Measurements from ENCODE around the gene VIL1. TPM values are rescaled to one million over a fixed set of nuclear protein-coding genes. Genes with fewer than 3 reads are reported as not detected.

The VIL1 gene
- total and polyA plus RNA-seq, 2 of the 4 experiments (the other 2 are of a cell fraction): not detected

- Histone ChIP-seq H3K4me1 (ENCODE audit: control insufficient read depth, insufficient read depth, low read length) (peaks cover 3% of the 10 kb centered on the region), H2BK20ac (ENCODE audit: low read depth, low read length) (no peak overlapping the region), H3K9me1 (ENCODE audit: insufficient read depth, low read length) (no peaks in the 10 kb centered on the region), H3K79me1 (ENCODE audit: low read depth in 1 of 2, low read length in 2 of 2) (no peaks in the 10 kb centered on the region), H2AFZ (replicated peaks; ENCODE audit: low read length, poor library complexity) (no peak overlapping the region), H3K56ac (ENCODE audit: extremely low read depth, insufficient read depth, low read length) (no peak overlapping the region), H3K18ac (ENCODE audit: low read depth, low read length) (no peak overlapping the region), H3K36me3 (ENCODE audit: control insufficient read depth, insufficient read depth, low read length) (no peaks in the 10 kb centered on the region), H2BK120ac (ENCODE audit: low read depth, low read length) (no peak overlapping the region), H3K27me3 (ENCODE audit: control insufficient read depth, insufficient read depth, low read length) (peaks cover 11% of the 10 kb centered on the region), H2BK15ac (ENCODE audit: low read depth, low read length) (no peak overlapping the region), H2AK5ac (ENCODE audit: low read depth, low read length) (no peak overlapping the region), H3K23ac (ENCODE audit: low read depth, low read length) (no peak overlapping the region), H3K4ac (ENCODE audit: low read depth, low read length) (no peak overlapping the region), H2AK9ac (replicated peaks; ENCODE audit: low read depth, low read length, poor library complexity) (no peak overlapping the region), H3K9me3 (ENCODE audit: control insufficient read depth, insufficient read depth, low read length) (no peaks in the 10 kb centered on the region), H3K4me3 (ENCODE audit: insufficient read depth, low read depth, low read length) (no peak overlapping the region), H3K27ac (ENCODE audit: insufficient read depth, low read length) (no peak overlapping the region), H3K9ac (ENCODE audit: low read depth, low read length) (no peak overlapping the region), H4K91ac (ENCODE audit: insufficient read depth, low read depth, low read length) (no peak overlapping the region), H4K20me1 (ENCODE audit: insufficient read depth, low read length) (no peaks in the 10 kb centered on the region), H3K14ac (replicated peaks; ENCODE audit: low read depth, low read length) (no peak overlapping the region), H3K4me2 (ENCODE audit: low read depth, low read length) (no peak overlapping the region), H4K5ac (ENCODE audit: low read depth, low read length) (no peak overlapping the region), H2BK5ac (ENCODE audit: low read depth, low read length, poor library complexity, severe bottlenecking) (no peak overlapping the region), H4K8ac (ENCODE audit: low read depth in 2 of 2, low read length in 2 of 2) (0 out of 4 replicates have a peak overlapping the region, but pooled peaks of 1 of the 2 experiments have one; percentile 4)
- ChIA-PET POLR2A (ENCODE audit: unreplicated experiment) (no interaction called here), CTCF (no interaction called here)
- BruUV-seq (replicated peaks): no TSS peak
- TF ChIP-seq MAFK (IDR thresholded peaks at IDR 0.05; ENCODE audit: low read depth, low read length): no peak
- no peak for TF ChIP-seq RCOR1 (IDR thresholded peaks at IDR 0.05; ENCODE audit: insufficient replicate concordance, low read length)
- no peak for TF ChIP-seq BHLHE40 (IDR thresholded peaks at IDR 0.05; ENCODE audit: low read depth, low read length)
- no peak for TF ChIP-seq CTCF (conservative IDR thresholded peaks at IDR 0.05; ENCODE audit: low read depth, low read length)
- no peak for TF ChIP-seq MXI1 (IDR thresholded peaks at IDR 0.05; ENCODE audit: borderline replicate concordance, low read depth, low read length)
- no peak for TF ChIP-seq CHD1 (IDR thresholded peaks at IDR 0.05; ENCODE audit: low read depth, low read length)
- no peak for TF ChIP-seq ELK1 (IDR thresholded peaks at IDR 0.05; ENCODE audit: borderline replicate concordance, low read depth, low read length)
- no peak for TF ChIP-seq NFE2L2 (IDR thresholded peaks at IDR 0.05; ENCODE audit: low read depth, low read length)
- TF ChIP-seq POLR2A (IDR thresholded peaks at IDR 0.05; ENCODE audit: low read depth, low read length): no peak
- no peak for TF ChIP-seq SMC3 (IDR thresholded peaks at IDR 0.05; ENCODE audit: low read depth, low read length)
- dilution Hi-C loops (cut with HindIII; ENCODE audit: low sequenced_read_pairs, unreplicated experiment) (no loop called here), intact Hi-C loops (cut with micrococcal nuclease) (no loop called here), in situ Hi-C loops (cut with MboI; ENCODE audit: low sequenced_read_pairs) (no loop called here)
- DNase-seq (peak; percentile 69), ATAC-seq (ENCODE audit: low read depth) (peak; percentile 73)
- WGBS, 2 experiments (ENCODE audit: extremely low coverage in 2 of 2, insufficient read length in 1 of 2): no CpG with 5 or more reads among the region's 2 CpGs
These were observed 43.7 kb upstream of the VIL1 start for GRCh38 chr2:218375212-218375611.
